ENCODE results near the gene GGT6.

GRCh38 chr17:4527566-4528125, 32.7 kb downstream of the GGT6 start:
- TF ChIP-seq CTCF (optimal IDR thresholded peaks at IDR 0.05 in 1 of 3, IDR thresholded peaks at IDR 0.05 in 1 of 3, conservative IDR thresholded peaks at IDR 0.05 in 1 of 3; ENCODE audit: extremely low read depth in 1 of 3, insufficient read depth in 2 of 3, low read length in 3 of 3), result no peak
- no peak for TF ChIP-seq EZH2 (IDR thresholded peaks at IDR 0.05; ENCODE audit: low read length)

All from keratinocyte (primary cell).